ENCODE data around the gene TBK1. TPM values are rescaled to one million over a fixed set of nuclear protein-coding genes. Genes with fewer than 3 reads are reported as not detected.

The TBK1 gene
- total RNA-seq, 2 experiments from 2014 or later, result 22.7 to 29.5 TPM

DNA sequence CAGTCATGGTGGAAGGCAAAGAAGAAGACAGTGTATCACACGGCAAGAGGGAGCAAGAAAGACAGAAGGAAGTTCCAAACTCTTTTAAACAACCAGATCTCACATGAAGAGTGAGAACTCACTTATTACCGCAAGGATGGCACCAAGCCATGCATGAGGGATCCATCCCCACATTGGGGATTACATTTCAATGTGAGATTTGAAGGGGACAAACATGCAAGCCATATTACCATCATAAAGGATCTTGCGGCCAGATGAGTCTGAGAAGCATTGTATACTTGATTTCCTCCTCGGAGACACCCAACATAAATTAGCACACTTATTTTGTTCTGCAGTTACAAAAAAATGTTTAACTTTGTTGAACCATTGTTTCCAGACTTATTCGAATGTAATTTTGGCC is 66.5 kb downstream of the TBK1 start:
- ChIA-PET POLR2A (interaction anchor here (2.2 kb wide), 1 partner anchor 10 kb away, joined by 8 read pairs; no protein-coding TSS in a partner anchor), CTCF (ENCODE audit: unreplicated experiment) (no interaction called here)
- no peak overlapping the region for H3K4me2 ChIP-seq (ENCODE audit: low read length)
- no peaks in the 10 kb centered on the region for H3K9me2 ChIP-seq (ENCODE audit: insufficient read depth, low read length)
- intact Hi-C loops (cut with micrococcal nuclease; ENCODE audit: unreplicated experiment), result no loop called here
- TF ChIP-seq, protein P1, sequence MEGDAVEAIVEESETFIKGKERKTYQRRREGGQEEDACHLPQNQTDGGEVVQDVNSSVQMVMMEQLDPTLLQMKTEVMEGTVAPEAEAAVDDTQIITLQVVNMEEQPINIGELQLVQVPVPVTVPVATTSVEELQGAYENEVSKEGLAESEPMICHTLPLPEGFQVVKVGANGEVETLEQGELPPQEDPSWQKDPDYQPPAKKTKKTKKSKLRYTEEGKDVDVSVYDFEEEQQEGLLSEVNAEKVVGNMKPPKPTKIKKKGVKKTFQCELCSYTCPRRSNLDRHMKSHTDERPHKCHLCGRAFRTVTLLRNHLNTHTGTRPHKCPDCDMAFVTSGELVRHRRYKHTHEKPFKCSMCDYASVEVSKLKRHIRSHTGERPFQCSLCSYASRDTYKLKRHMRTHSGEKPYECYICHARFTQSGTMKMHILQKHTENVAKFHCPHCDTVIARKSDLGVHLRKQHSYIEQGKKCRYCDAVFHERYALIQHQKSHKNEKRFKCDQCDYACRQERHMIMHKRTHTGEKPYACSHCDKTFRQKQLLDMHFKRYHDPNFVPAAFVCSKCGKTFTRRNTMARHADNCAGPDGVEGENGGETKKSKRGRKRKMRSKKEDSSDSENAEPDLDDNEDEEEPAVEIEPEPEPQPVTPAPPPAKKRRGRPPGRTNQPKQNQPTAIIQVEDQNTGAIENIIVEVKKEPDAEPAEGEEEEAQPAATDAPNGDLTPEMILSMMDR (conservative IDR thresholded peaks at IDR 0.05; ENCODE audit: low read length), result no peak
- TF ChIP-seq EZH2phosphoT487 (IDR thresholded peaks at IDR 0.05; ENCODE audit: borderline replicate concordance, low read depth, low read length), result no peak
- H3K9me3 ChIP-seq (ENCODE audit: low read length), result no peaks in the 10 kb centered on the region
- no peaks in the 10 kb centered on the region for H3K79me2 ChIP-seq (ENCODE audit: insufficient read depth, low read depth, low read length)
- no peaks in the 10 kb centered on the region for H4K20me1 ChIP-seq (ENCODE audit: insufficient read depth, low read length)
- H3K27ac ChIP-seq (ENCODE audit: low read depth, low read length, poor library complexity, severe bottlenecking), result no peak overlapping the region
- no TSS peak for BruUV-seq (replicated peaks)
- H2AFZ ChIP-seq (ENCODE audit: low read length), result no peak overlapping the region
- no peaks in the 10 kb centered on the region for H3K4me1 ChIP-seq (ENCODE audit: insufficient read depth, low read length, poor library complexity, severe bottlenecking)
- no peaks in the 10 kb centered on the region for H3K36me3 ChIP-seq (ENCODE audit: insufficient read depth, low read length)
- H3K4me3 ChIP-seq (ENCODE audit: low read depth, low read length, poor library complexity, severe bottlenecking), result no peak overlapping the region
- no peak for DNase-seq (ENCODE audit: low spot score)

DNA sequence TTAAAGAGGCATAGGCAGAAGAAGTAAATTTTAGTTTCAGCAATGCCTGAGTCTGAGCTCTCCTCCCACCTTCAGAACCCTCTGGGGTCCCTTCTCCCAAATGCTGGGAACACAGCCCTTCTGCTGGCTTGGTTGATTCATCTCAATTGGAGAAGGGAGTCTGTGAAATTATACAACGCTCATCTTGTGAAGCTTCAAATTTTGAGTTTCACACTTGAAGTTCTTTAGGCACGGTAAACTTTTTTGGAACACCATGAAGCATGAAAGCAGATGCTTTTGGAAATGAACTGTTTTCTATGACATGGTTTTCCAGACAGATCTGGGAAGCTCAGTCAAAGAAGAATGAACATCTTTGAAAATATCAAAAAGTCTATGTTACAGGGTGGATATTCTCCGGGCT is 69.9 kb downstream of the TBK1 start:
- Histone ChIP-seq H2AFZ (ENCODE audit: low read length) (no peak overlapping the region), H4K20me1 (ENCODE audit: insufficient read depth, low read length) (no peaks in the 10 kb centered on the region), H3K9me3 (ENCODE audit: low read length) (no peaks in the 10 kb centered on the region), H3K4me3 (ENCODE audit: low read depth, low read length, poor library complexity, severe bottlenecking) (no peak overlapping the region), H3K9me2 (ENCODE audit: insufficient read depth, low read length) (no peaks in the 10 kb centered on the region), H3K4me1 (ENCODE audit: insufficient read depth, low read length, poor library complexity, severe bottlenecking) (no peaks in the 10 kb centered on the region), H3K36me3 (ENCODE audit: insufficient read depth, low read length) (no peaks in the 10 kb centered on the region), H3K27ac (ENCODE audit: low read depth, low read length, poor library complexity, severe bottlenecking) (no peak overlapping the region), H3K79me2 (ENCODE audit: insufficient read depth, low read depth, low read length) (no peaks in the 10 kb centered on the region), H3K4me2 (ENCODE audit: low read length) (no peak overlapping the region)
- POLR2A ChIA-PET, result interaction anchor here (1.4 kb wide), 1 partner anchor 11 kb away, joined by 8 read pairs; no protein-coding TSS in a partner anchor
- TF ChIP-seq, protein P1 (conservative IDR thresholded peaks at IDR 0.05; ENCODE audit: low read length), result no peak
- no peak for TF ChIP-seq EZH2phosphoT487 (IDR thresholded peaks at IDR 0.05; ENCODE audit: borderline replicate concordance, low read depth, low read length)
- BruUV-seq (replicated peaks), result no TSS peak
- intact Hi-C loops (cut with micrococcal nuclease; ENCODE audit: unreplicated experiment), result no loop called here
- DNase-seq (ENCODE audit: low spot score), result no peak
- CTCF ChIA-PET (ENCODE audit: unreplicated experiment), result no interaction called here

DNA sequence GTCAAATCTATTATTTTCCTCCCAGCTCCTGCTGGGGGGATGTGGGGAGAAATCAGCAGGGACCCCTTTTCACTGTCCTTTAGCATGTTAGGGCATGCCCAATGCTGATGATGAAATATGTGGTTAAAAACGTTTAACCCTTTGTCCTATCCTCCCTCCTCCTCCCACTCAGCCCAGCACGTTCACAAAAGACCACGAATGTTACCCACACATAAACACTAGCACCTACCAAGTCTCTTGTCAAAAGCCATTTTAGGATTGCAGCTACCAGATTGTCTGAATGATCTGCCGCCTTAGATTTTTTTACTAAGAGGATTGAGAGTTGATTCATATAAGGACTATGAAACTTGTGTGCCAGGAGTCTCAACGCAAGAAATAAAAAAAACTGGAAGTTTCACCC is 70.4 kb downstream of the TBK1 start:
- intact Hi-C loops (cut with micrococcal nuclease; ENCODE audit: unreplicated experiment), result no loop called here
- CTCF ChIA-PET (ENCODE audit: unreplicated experiment), result no interaction called here

More for the DNA sequence above, 70.4 kb downstream of the TBK1 start:
- H3K9me2 ChIP-seq (ENCODE audit: insufficient read depth, low read length), result no peaks in the 10 kb centered on the region
- H2AFZ ChIP-seq (ENCODE audit: low read length), result no peak overlapping the region
- no peaks in the 10 kb centered on the region for H4K20me1 ChIP-seq (ENCODE audit: insufficient read depth, low read length)
- BruUV-seq (replicated peaks), result no TSS peak
- H3K79me2 ChIP-seq (ENCODE audit: insufficient read depth, low read depth, low read length), result no peaks in the 10 kb centered on the region
- no peak for DNase-seq (ENCODE audit: low spot score)
- H3K4me1 ChIP-seq (ENCODE audit: insufficient read depth, low read length, poor library complexity, severe bottlenecking), result no peaks in the 10 kb centered on the region
- no peak overlapping the region for H3K4me3 ChIP-seq (ENCODE audit: low read depth, low read length, poor library complexity, severe bottlenecking)
- no peak overlapping the region for H3K4me2 ChIP-seq (ENCODE audit: low read length)
- no peaks in the 10 kb centered on the region for H3K9me3 ChIP-seq (ENCODE audit: low read length)
- POLR2A ChIA-PET, result interaction anchor here (0.6 to 1.4 kb wide), 2 partner anchors 11 to 23 kb away, joined by 4 to 8 read pairs; no protein-coding TSS in a partner anchor
- no peak overlapping the region for H3K27ac ChIP-seq (ENCODE audit: low read depth, low read length, poor library complexity, severe bottlenecking)
- TF ChIP-seq EZH2phosphoT487 (IDR thresholded peaks at IDR 0.05; ENCODE audit: borderline replicate concordance, low read depth, low read length), result no peak
- TF ChIP-seq, protein P1 (conservative IDR thresholded peaks at IDR 0.05; ENCODE audit: low read length), result no peak
- H3K36me3 ChIP-seq (ENCODE audit: insufficient read depth, low read length), result no peaks in the 10 kb centered on the region

All from OCI-LY7 (cell line).